Fibroblast of villous mesenchyme (primary cell): ENCODE measurements around the gene NOP58. TPM values are rescaled to one million over a fixed set of nuclear protein-coding genes. Genes with fewer than 3 reads are reported as not detected.
A peak's percentile ranks its signal among the peaks of the same experiment; 100 is the strongest.
"Not testable (repeated sequence)": the region's sequence is repeated elsewhere in the genome, so short reads cannot be mapped to it uniquely, and the experiment has no call there.

Experiments used
- DNase-seq: peaks from one replicate; pipeline ENCODE4 v3.0.0-alpha.2; 2010; ENCODE audit warnings: low read depth
- H3K4me3 ChIP-seq: 2 replicates; pipeline ENCODE4 v1.5.1; 2011; ENCODE audit warnings: low read depth, mild to moderate bottlenecking, low read length
- total RNA-seq: library from RNA; depleted of rRNA; stranded (reverse); fragments of >200 nt; gene quantifications from 2 replicates; pipeline ENCODE4 v1.2.3, GENCODE V29; 2012
- TF ChIP-seq, protein P1 (sequence below): IDR thresholded peaks from 2 replicates; pipeline ENCODE4 v1.5.1; 2012; ENCODE audit warnings: low read depth, mild to moderate bottlenecking, low read length; ENCODE audit not compliant: insufficient read depth

NOP58 gene
- total RNA-seq, 1 donor: 82.5 TPM

DNA sequence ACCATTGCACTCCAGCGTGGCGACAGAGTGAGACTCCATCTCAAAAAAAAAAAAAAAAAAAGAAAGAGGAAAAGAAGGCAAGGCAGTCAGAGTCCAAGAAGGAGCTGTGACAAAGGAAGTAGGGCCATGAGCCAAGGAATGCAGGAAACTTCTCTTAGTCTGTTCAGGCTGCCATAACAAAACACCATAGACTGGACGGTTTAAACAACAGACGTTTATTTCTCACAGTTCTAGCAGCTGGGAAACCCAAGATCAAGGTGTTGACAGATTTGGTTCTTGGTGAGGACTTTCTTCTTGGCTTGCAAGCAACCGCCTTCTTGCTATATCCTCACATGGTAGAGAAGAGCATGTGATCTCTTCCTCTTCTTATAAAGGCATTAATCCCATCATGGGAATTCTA is 14.1 kb upstream of the NOP58 start:
- TF ChIP-seq, protein P1, sequence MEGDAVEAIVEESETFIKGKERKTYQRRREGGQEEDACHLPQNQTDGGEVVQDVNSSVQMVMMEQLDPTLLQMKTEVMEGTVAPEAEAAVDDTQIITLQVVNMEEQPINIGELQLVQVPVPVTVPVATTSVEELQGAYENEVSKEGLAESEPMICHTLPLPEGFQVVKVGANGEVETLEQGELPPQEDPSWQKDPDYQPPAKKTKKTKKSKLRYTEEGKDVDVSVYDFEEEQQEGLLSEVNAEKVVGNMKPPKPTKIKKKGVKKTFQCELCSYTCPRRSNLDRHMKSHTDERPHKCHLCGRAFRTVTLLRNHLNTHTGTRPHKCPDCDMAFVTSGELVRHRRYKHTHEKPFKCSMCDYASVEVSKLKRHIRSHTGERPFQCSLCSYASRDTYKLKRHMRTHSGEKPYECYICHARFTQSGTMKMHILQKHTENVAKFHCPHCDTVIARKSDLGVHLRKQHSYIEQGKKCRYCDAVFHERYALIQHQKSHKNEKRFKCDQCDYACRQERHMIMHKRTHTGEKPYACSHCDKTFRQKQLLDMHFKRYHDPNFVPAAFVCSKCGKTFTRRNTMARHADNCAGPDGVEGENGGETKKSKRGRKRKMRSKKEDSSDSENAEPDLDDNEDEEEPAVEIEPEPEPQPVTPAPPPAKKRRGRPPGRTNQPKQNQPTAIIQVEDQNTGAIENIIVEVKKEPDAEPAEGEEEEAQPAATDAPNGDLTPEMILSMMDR: no peak

DNA sequence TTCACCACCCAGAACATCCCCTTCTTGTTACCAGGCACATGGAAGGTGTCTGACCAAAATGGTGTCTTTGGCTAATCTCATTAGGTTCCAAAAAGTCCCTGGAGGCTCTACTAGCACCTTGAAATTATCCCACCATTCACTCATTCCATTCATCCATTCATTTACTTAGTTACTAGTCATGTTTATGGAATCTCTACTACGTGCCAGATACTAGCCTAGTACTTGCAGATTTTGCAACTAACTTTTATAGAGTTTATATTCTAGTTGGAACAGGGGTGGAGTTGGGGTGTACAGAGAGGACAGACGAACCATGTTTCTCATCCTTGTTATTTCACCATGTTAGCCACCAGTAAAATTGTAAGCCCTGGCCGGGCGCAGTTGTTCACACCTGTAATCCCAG is 4.0 kb upstream of the NOP58 start:
- no peak overlapping the region for H3K4me3 ChIP-seq
- TF ChIP-seq, protein P1: no peak
- DNase-seq: peak; percentile 45

More for the DNA sequence above, 14.1 kb upstream of the NOP58 start:
- H3K4me3 ChIP-seq: no peak overlapping the region
- peak; percentile 19 for DNase-seq

DNA sequence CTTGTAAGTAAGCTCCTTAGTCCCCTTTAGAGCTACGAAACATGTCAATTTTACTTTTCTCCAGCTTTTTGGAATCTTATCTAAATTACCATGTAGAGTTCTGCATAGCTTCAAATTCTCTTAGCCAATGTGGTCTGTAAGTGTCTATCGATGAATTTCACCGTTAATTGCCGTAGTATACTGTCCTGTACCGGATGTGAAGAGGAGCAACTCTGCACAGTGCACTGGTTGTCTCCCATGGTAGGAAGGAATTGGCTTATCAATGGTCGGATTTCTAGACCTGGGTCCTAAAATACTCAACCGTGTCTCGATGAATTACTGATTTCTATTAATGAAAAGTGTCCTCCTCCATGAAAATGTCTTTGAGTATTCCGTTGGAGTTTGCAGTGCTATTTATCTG is 1.9 kb downstream of the NOP58 start:
- peak overlapping the region; percentile 81 for H3K4me3 ChIP-seq
- TF ChIP-seq, protein P1: no peak
- peak; percentile 39 for DNase-seq

DNA sequence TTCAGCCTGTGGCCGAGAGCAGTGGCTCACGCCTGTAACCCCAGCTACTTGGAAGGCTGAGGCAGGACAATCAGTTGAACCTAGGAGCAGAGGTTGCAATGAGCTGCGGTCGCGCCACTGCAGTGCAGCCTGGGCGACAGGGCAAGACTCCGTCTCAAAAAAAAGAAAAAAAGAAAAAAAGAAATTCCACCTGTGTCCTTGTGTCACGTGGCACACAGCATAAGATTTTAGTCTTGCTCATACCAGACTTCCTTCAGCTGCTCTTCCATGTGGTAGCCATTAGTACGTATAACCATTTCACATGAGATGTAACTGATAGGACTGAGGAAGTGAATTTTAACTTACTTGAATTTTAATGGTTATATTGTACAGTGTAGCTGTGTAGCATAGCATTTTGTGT is 4.0 kb downstream of the NOP58 start:
- H3K4me3 ChIP-seq: no peak overlapping the region
- no peak for DNase-seq
- TF ChIP-seq, protein P1: no peak

DNA sequence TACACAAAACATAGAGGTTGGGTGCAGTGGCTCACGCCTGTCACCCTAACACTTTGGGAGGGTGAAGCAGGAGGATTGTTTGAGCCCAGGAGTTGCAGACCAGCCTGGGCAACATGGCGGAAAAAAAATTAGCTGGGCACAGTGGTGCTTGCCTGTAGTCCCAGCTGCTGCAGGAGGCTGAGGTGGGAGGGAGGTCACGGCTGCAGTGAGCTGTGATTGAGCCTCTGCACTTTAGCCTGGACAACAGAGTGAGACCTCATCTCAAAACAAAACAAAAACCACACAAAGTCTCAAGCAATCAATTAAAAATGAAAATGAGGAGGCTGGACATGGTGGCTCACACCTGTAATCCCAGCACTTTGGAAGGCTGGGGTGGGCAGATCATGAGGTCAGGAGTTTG is 4.9 kb downstream of the NOP58 start:
- TF ChIP-seq, protein P1: no peak
- H3K4me3 ChIP-seq: no peak overlapping the region
- DNase-seq: no peak

DNA sequence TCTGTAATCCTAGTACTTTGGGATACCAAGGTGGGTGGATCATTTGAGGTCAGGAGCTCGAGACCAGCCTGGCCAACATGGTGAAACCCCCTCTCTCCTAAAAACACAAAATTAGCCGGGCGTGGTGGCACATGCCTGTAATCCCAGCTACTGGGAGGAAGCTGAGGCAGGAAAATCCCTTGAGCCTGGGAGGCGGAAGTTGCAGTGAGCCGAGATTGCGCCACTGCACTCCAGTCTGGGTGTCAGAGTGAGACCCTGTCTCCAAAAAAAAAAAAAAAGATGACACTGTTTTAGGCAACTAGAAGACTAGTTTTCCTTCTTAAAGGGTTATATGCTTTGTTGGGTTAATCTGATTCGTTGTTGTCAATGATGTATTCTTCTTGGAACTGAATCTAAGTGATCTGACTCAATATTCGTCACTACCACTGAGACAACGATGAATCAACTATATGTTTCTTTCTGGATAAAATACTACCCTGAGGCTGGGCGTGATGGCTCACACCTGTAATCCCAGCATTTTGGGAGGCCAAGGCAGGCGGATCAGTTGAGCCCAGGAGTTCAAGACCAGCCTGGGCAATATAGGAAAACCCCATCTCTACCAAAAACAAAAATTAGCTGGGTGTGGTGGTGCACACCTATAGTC is 10.6 kb downstream of the NOP58 start:
- H3K4me3 ChIP-seq, DNase-seq: not testable (repeated sequence)

DNA sequence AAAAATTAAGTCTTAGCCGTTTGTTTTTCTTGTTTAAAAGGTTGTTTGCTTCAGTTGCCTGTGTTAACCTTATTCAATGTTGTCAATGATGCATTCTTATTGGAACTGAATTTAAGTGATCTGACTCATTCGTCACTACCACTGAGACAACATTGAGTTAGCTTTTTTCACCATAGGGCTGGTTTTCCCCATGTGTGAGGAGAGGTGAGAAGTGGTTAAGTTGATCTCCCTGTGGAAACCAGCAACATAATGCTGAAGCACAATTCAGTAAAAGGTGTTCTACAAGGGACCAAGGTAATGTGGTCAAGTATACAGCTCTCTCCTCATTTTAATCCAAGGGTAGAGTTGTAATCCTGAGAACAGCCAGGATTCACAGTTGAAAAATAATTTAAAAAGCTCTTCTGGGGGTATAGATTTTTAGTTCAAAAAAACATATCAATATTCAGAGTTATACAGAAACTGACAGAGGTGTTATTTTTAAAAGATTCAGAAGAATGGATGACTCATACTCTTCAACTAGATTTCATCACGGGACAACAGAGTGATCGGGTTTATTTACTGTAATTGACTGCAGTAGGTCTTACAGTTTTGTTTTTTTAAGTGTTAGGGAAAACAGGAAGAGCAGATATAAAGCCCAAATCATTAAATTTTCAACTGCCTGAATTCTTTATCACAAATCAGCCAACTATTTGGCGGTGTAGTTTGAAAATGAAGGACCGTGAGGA is 12.6 kb downstream of the NOP58 start:
- DNase-seq: peak; percentile 80
- H3K4me3 ChIP-seq: no peak overlapping the region
- TF ChIP-seq, protein P1: no peak
